Measurements from ENCODE around the gene HOXB5. TPM values are rescaled to one million over a fixed set of nuclear protein-coding genes. Genes with fewer than 3 reads are reported as not detected.

The HOXB5 gene
- total and polyA plus RNA-seq, 2 of the 4 experiments (the other 2 are of a cell fraction) = 0.54 to 18.0 TPM

- Histone ChIP-seq H3K9me3 (ENCODE audit: control insufficient read depth, insufficient read depth, low read length) (no peaks in the 10 kb centered on the region), H2BK15ac (ENCODE audit: low read depth, low read length) (peak overlapping the region; percentile 75), H3K4me2 (ENCODE audit: low read depth, low read length) (peak overlapping the region; percentile 98), H3K27me3 (ENCODE audit: control insufficient read depth, insufficient read depth, low read length) (no peaks in the 10 kb centered on the region), H3K23ac (ENCODE audit: low read depth, low read length) (peak overlapping the region; percentile 97), H3K79me1 (ENCODE audit: low read depth in 1 of 2, low read length in 2 of 2) (no peaks in the 10 kb centered on the region), H4K5ac (ENCODE audit: low read depth, low read length) (peak overlapping the region; percentile 76), H4K8ac (ENCODE audit: low read depth in 2 of 2, low read length in 2 of 2) (peak overlapping the region; percentile 82 to 89), H3K4me1 (ENCODE audit: control insufficient read depth, insufficient read depth, low read length) (peaks cover 10% of the 10 kb centered on the region), H3K56ac (ENCODE audit: extremely low read depth, insufficient read depth, low read length) (peak overlapping the region; percentile 82; the same call in 1 of the 2 replicates), H3K9ac (ENCODE audit: low read depth, low read length) (peak overlapping the region; percentile 100), H2AK9ac (replicated peaks; ENCODE audit: low read depth, low read length, poor library complexity) (no peak overlapping the region), H3K4me3 (ENCODE audit: insufficient read depth, low read depth, low read length) (no peak overlapping the region), H3K27ac (ENCODE audit: insufficient read depth, low read length) (peak overlapping the region; percentile 100), H3K36me3 (ENCODE audit: control insufficient read depth, insufficient read depth, low read length) (peaks cover 18% of the 10 kb centered on the region; the same call in 1 of the 2 replicates), H2AK5ac (ENCODE audit: low read depth, low read length) (peak overlapping the region; percentile 87), H3K4ac (ENCODE audit: low read depth, low read length) (peak overlapping the region; percentile 99), H2BK20ac (ENCODE audit: low read depth, low read length) (peak overlapping the region; percentile 76), H2AFZ (replicated peaks; ENCODE audit: low read length, poor library complexity) (no peak overlapping the region), H3K18ac (ENCODE audit: low read depth, low read length) (peak overlapping the region; percentile 85), H2BK120ac (ENCODE audit: low read depth, low read length) (peak overlapping the region; percentile 93), H2BK5ac (ENCODE audit: low read depth, low read length, poor library complexity, severe bottlenecking) (peak overlapping the region; percentile 99), H4K20me1 (ENCODE audit: insufficient read depth, low read length) (no peaks in the 10 kb centered on the region; the same call in 1 of the 2 replicates), H3K14ac (replicated peaks; ENCODE audit: low read depth, low read length) (peak overlapping the region; percentile 92), H3K9me1 (ENCODE audit: insufficient read depth, low read length) (no peaks in the 10 kb centered on the region; the same call in 1 of the 2 replicates), H4K91ac (ENCODE audit: insufficient read depth, low read depth, low read length) (peak overlapping the region; percentile 96)
- CTCF ChIA-PET = interaction anchor here (1.7 to 1.9 kb wide), 2 partner anchors 9 to 91 kb away, joined by 4 to 5 read pairs; partner anchors contain the start of gene HOXB5
- intact Hi-C loops (cut with micrococcal nuclease) (no loop called here), dilution Hi-C loops (cut with HindIII; ENCODE audit: low sequenced_read_pairs, unreplicated experiment) (no loop called here), in situ Hi-C loops (cut with MboI; ENCODE audit: low sequenced_read_pairs) (no loop called here)
- DNase-seq (peak; percentile 10), ATAC-seq (ENCODE audit: low read depth) (no peak)
- WGBS, 2 experiments (ENCODE audit: extremely low coverage in 2 of 2, insufficient read length in 1 of 2) = no CpG with 5 or more reads among the region's 3 CpGs
- TF ChIP-seq USF2 (IDR thresholded peaks at IDR 0.05; ENCODE audit: low read depth, low read length) (no peak), CHD1 (IDR thresholded peaks at IDR 0.05; ENCODE audit: low read depth, low read length) (no peak), SMC3 (IDR thresholded peaks at IDR 0.05; ENCODE audit: low read depth, low read length) (no peak), FOS (IDR thresholded peaks at IDR 0.05; ENCODE audit: low read depth, low read length) (no peak), POLR2A (IDR thresholded peaks at IDR 0.05; ENCODE audit: low read depth, low read length) (no peak), CEBPB (IDR thresholded peaks at IDR 0.05; ENCODE audit: low read depth, low read length) (no peak), RAD21 (IDR thresholded peaks at IDR 0.05; ENCODE audit: low read length) (no peak), NFE2L2 (IDR thresholded peaks at IDR 0.05; ENCODE audit: low read depth, low read length) (no peak), MXI1 (IDR thresholded peaks at IDR 0.05; ENCODE audit: borderline replicate concordance, low read depth, low read length) (no peak), ELK1 (IDR thresholded peaks at IDR 0.05; ENCODE audit: borderline replicate concordance, low read depth, low read length) (no peak), RFX5 (IDR thresholded peaks at IDR 0.05; ENCODE audit: low read depth, low read length) (no peak)
- POLR2A ChIA-PET (ENCODE audit: unreplicated experiment) = interaction anchor here (0.6 to 1.5 kb wide), 3 partner anchors 13 to 28 kb away, joined by 4 to 6 read pairs (median 5); no protein-coding TSS in a partner anchor
- no TSS peak for BruUV-seq (replicated peaks)
Observed at GRCh38 chr17:48583708-48584222, 9.8 kb downstream of the HOXB5 start.
